Dermis blood vessel endothelial cell (primary cell): ENCODE data around the gene TMC6. TPM values are rescaled to one million over a fixed set of nuclear protein-coding genes. Genes with fewer than 3 reads are reported as not detected.

Experiments used
- DNase-seq: peaks from one replicate; pipeline ENCODE4 v3.0.0; 2010
- total RNA-seq: library from RNA; depleted of rRNA; stranded (reverse); fragments of >200 nt; gene quantifications from 2 replicates; pipeline ENCODE4 v1.2.3, GENCODE V29; 2014

Gene TMC6
- total RNA-seq, 1 donor from 2014 or later: 69.6 TPM

GRCh38 chr17:78134899-78135385, 6.4 kb upstream of the TMC6 start:
- DNase-seq: no peak

DNA sequence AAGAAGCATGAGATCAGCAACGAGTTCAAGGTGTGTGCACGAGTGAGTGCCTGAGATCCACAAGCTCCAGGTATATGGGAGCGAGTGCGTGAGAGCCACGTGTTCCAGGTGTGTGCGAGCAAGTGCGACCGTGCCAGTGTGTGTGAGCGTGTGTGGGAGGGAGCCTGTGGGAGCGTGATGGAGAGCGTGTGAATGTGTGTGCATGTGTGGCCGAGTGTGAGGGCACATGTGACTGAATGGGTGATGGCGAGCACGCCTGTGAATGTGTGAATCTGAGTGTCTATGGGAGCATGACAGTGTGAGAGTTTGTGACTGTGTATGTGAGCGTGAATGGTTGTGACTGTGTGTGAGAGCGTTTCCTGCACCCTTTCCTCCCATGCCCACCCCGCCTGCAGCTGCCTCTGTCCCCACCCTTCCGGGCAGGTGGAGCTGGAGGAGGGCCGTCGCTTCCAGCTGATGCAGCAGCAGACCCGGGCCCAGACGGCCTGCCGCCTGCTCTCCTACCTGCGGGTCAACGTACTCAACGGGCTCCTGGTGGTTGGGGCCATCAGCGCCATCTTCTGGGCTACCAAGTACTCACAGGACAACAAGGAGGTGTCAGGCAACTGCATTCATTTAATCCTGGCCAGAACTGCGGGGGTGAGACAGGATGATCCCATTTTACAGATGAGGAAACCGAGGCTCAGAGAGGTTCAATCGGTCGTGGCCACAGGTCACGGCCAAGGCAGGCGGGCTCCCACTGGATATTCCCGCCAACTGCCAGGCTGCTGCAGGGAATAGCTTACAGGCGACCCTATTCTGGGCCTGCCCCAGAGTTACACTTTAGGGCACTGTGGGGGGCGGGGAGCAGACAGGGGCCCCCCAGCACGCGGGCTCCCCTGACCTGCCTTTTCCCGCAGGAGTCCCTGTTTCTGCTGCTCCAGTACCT, 5.7 kb upstream of the TMC6 start:
- peak; percentile 81 for DNase-seq

DNA sequence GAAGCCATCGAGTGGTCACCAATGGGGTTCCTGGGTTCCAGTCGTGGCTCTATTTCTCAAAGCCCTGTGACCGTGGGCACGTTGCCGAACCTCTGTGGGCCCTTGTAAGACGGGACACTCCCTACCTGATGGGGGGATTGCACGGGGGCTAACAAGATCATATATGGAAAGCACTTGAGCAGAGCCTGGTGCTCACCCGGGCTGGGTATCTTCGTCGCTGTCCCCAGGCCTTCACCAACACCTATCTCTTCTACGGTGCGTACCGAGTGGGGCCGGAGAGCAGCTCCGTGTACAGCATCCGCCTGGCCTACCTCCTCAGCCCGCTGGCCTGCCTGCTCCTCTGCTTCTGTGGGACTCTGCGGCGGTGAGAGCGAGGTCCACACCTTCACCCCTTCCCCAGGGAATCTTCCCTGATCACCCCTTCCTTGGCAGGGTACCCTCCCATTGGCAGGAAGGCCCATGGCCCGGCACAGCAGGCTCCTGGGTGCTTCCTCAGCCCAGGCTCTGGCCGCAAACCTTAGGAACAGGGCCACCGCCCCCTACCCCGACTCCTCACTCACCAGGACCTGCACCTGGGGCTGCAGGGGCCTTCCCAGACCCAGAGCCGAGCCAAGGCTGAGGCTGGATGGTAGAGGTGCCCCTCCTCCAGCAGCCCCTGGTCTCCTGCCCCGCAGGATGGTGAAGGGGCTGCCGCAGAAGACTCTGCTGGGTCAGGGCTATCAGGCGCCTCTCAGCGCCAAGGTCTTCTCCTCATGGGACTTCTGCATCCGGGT, 4.8 kb upstream of the TMC6 start:
- no peak for DNase-seq

DNA sequence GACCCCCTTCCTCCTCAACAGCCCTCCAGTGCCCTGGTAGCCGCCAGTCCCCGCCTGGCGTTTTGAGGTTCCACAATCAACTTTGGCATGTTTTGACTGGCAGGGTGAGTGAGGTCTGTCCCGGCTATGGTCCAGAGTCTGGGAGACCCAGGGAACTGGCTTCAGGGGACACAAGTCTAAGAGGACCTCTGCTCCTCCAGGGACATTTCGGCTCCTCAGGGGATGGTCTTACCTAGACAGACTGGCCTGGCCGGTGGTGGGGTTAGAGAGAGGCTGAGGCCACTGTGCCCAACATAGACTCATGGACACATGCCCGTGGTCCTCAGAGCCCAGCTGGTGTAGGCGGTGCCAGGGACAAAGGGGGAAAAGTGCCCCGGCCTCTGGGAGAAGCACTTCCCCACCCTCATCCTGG, 4.2 kb upstream of the TMC6 start:
- DNase-seq: no peak

DNA sequence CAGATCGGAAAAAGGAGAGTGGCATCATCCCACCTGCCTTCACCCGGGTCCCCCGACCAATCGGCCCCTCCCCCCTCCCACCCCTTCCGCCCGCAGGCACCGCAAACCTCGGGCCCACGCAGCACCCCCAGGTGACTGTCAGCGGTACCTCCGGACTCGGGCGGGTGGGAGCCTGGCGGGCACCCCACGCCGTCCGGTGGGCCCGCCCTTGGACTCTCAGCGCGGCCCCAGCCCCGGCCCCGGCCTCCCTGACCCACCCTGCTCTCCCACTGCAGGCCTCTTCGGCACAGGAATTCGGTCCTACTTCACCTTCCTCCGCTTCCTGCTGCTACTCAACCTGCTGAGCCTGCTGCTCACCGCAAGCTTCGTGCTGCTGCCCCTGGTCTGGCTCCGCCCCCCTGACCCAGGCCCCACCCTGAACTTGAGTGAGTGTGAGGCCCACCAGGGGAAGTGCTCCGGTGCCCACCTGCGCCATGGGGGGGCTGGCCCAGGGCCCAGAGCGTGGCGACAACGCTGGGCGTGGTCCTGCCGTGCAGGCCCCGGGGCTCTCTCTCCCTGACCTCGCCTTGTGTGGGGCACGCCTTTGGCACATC, 3.6 kb upstream of the TMC6 start:
- DNase-seq: no peak

DNA sequence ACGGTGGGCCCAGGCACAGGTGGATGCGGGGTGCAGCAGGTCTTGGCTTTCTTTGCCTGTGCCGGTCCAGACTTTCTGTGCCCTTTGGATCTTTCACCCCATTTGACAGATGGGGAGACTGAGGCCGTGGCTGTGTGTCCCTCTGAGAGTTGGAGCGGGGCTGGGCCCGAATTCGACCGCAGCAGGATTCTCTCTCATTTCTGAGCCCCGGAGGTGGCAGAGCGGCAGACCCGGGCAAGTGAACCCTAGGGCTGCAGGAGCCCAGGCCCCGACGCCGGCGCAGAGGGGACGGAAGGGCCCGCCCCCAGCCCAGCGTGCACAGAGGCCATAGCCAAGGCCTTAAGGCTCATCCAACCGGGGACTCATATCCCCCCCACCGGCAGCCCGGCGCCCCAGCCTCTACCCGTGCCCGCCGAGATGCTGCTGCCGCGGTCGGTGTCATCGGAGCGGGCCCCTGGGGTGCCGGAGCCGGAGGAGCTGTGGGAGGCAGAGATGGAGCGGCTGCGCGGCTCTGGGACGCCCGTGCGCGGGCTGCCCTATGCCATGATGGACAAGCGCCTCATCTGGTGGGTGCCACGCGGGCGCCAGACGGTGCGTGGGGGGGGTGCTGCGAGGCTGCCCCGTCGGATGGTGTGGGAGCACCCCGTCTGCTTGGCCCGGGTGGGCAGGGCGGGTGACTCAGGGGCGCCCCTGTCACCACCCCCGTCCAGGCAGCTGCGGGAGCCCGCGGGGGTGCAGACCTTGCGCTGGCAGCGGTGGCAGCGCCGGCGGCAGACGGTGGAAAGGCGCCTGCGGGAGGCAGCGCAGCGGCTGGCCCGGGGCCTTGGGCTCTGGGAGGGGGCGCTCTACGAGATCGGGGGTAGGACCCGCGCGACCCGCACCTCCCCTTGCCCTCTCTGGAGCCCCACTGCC, 2.9 kb upstream of the TMC6 start:
- no peak for DNase-seq

- peak; percentile 20 for DNase-seq
Observed at GRCh38 chr17:78130437-78131101, 2.0 kb upstream of the TMC6 start, which contains the start of gene TMC8. Gene TMC8, plus strand, starts transcription at chr17:78130771. Its CDS starts 818 bp downstream, at chr17:78131589.

DNA sequence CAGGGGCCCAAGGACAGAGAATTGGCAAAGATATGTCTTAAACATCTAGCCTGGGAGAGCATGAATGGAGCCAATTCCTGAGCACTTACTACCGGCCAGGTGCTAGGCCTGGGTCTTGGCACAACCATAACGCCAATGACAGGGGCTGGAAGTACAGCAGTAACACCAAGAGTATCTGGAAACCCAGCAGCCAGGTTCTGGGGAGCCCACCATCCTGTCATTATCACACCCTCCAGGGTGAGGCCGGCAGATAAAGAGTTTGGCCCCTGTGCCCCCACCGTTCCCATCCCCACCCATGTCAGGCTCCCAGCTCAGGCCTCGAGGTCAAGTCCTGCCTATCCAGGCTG, 1.5 kb upstream of the TMC6 start:
- DNase-seq: no peak

DNA sequence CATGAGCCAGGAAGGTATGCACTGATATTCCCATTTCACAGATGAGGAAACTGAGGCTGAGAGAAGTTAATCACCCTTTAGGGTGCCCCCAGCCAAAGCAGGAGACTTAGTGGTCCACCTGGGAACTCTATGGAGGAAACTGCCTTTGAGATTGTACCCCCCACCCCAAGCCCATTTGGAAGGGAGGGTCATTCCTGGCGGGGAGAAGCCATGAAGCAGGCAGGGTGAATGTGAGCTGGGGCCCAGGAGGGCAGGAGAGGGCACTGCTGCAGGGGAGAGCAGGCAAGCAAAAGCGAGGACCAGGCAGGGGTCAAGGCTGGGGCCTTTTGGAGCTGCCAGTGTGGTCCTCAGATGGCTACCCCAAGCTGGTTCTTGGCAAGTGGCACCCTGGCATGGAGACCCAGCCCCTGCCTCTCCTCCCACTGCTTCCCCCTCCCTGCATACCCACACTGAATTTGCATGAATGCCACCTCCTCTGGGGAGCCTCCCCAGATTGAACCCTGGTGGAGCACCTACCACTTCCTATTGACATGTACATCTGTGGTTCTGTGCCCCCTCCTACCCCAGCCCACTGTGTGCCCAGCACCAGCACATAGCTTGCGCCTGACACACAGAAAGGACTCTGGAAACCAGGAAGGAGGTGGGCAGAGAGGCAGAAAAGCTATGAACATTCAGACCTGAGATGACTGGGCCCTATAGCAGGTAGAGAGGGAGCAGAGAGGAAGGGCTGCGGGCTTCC, 965 bp upstream of the TMC6 start:
- no peak for DNase-seq

DNA sequence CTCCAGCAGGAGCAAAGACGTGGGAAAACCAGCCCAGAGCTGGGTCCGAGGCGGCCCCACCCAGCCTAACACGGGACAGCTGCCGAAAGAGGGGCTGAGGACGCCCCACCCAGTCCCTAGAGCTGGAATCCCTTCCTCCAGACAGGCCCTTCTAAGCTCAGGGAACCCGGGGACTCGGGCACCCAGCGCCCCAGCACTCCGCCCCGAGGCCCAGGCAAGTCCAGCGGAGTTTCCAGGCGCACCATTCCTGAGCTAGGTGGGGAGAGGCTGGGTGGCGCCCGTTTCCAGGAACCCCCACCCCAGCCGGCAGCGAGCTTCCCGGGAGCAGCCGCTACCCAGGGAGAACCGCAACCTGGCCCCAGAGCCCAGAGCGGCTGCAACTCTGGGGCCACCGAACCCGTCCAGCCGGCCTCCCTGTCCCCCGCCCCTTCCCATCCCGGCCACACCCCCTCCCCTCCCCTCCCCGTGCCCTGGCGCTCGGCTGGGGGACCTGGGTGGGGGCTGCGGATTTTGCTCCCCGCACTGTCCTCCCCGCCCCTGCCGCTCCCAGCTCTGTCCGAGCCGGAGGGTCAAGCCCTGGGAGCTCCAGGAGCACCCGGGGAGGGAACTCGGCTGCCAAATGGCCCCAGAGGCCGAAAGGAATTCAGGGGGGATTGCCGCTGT, 536 bp downstream of the TMC6 start:
- no peak for DNase-seq

DNA sequence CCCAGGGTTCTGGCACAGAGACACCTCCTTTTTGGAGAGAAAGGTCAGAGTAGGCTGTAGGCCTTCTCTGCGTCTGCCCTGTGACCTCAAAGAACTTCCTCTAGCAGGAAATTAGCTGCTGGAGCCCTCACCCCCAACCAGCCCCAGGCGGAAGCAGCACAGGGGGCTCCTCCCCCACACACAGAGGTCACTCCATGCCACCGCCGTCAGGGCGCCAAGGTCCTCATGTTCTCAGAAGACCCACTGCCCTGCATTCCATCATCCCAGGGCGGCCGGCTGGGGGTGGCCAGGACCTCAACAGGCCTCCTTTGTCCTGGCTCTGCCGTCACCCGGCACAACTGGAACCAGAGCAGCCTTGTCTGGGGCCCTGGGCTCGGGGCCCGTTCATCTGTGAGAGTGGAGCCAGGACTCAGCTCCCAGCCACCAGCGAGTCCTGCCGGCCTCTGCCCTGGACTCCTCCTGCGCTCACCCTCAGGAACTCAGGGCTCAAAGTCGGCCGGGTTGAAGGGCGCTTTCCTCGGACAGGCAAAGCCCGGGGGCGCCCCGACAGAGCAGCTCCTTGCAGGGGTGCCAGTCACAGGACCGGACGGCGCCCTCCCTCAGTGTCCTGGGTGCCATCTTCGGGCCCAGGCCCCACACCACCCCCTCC, 1.2 kb downstream of the TMC6 start:
- DNase-seq: peak; percentile 43

- DNase-seq: no peak
Observed at GRCh38 chr17:78126895-78127238, 1.7 kb downstream of the TMC6 start.

DNA sequence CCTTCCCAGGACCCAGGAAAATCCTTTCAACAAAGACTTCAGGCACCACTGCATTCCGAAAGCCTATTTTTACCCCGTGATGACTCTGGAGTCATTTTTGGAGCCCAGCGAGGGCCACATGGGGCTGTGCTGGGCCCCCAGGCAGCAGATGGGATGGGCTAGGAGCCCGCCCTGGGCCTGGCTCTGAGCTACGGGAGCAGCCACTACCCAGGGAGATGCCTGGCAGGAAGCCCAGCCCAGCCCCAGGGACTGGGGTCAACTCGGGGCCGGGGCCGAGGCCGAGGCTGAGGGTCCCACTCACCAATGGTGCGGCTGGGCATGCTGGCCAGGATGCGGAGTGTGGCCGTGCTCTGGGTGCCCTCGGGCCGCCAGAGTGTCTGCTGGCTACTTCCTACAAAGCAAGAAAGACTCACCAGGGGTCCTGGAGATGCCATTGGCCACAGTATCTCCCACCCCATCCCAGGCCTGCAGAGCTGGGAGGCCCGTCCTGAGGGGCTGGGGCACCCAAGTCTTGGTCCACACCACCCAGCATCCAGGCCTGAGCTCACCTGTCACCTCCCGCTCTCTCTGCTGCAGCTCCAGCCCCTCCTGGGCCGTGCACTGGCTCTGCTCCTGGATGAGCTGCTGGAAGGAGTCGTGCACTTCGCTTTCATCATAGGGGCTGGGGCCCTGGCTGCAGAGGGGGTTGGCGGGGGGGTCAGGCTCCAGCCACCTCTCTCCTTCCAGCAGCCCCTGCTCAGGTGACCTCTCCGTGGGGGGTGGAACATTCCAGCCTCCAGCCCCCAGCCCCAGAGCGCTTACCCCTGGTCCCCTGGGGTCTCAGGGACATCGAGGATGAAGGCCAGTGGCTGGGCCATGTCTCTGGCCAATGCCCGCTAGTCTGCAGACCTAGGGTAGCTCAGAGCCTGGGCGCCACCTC, 2.3 kb downstream of the TMC6 start:
- DNase-seq: no peak

GRCh38 chr17:78125138-78125913, 3.2 kb downstream of the TMC6 start:
- DNase-seq: no peak

- DNase-seq: no peak
Observed at GRCh38 chr17:78124836-78125137, 3.8 kb downstream of the TMC6 start.

DNA sequence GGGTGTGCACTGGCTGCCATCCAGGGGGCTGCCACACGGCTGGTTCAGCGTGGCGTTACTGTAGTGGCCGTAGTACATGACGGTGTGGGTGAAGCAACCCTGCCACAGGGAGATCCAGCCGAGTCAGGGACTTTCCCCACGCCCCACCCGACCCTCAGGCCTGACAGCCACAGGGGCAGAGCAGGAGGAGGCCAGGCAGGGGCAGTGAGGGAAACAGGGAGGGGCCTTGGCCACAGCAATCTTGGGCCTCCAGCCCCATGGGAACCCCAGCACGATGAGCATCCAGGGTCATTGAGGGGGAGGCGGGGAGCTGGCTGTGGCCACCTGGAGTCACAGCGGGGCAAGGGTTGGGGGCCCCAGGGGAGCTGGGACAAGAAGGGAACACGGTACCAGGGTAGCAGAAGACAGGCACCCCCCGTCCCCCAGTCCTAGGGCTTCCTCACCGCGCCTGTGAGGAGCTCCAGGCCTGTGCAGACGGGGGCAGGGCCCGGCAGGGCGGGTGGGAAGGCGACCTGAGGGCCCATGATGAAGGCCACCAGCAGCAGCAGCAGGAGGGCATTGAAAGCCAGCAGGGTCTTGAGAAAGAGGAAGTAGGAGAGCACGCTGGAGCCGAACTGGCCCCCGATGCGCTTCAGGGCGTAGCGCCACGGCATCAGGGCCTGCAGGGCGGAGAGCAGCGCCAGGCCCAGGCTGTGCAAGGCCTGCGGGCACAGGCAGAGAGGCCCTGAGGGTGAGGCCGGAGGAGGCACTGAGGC, 4.3 kb downstream of the TMC6 start:
- no peak for DNase-seq

- DNase-seq: no peak
Observed at GRCh38 chr17:78123258-78123929, 5.2 kb downstream of the TMC6 start.
